Fibroblast of lung (primary cell): ENCODE measurements around the gene DSP. TPM values are rescaled to one million over a fixed set of nuclear protein-coding genes. Genes with fewer than 3 reads are reported as not detected.

ENCODE experiments used
- DNase-seq, 2 donors: peaks; one replicate each; pipeline versions ENCODE4 v3.0.0 to v3.0.0-alpha.2; 2010; ENCODE audit warnings: low read depth in 2 of 2
- H2AFZ ChIP-seq: 2 replicates; pipeline ENCODE4 v1.5.1; 2012; ENCODE audit warnings: low read length, control low read depth, inconsistent platforms
- H3K27ac ChIP-seq: 2 replicates; pipeline ENCODE4 v1.5.1; 2011; ENCODE audit warnings: low read length, control low read depth; ENCODE audit not compliant: insufficient read depth
- H3K27me3 ChIP-seq: 2 replicates; pipeline ENCODE4 v1.5.1; 2011; ENCODE audit warnings: mild to moderate bottlenecking, low read length; ENCODE audit not compliant: control insufficient read depth, insufficient read depth
- H3K36me3 ChIP-seq: 2 replicates; pipeline ENCODE4 v1.5.1; 2011; ENCODE audit warnings: low read length; ENCODE audit not compliant: control insufficient read depth, insufficient read depth
- H3K4me1 ChIP-seq: 2 replicates; pipeline ENCODE4 v1.5.1; 2011; ENCODE audit warnings: low read length; ENCODE audit not compliant: control insufficient read depth, insufficient read depth; ENCODE audit errors: extremely low read depth
- H3K4me2 ChIP-seq: 2 replicates; pipeline ENCODE4 v1.5.1; 2011; ENCODE audit warnings: low read length, control low read depth; ENCODE audit not compliant: insufficient read depth; ENCODE audit errors: extremely low read depth
- H3K4me3 ChIP-seq, 4 experiments: fragments of 200-600 bp in 1 of 4; sonication (generic) in 1 of 4; replicated peaks in 1 of 4; 2 replicates each; pipeline ENCODE4 v1.5.1; 2011 to 2016; ENCODE audit warnings: low read length in 4 of 4, low read depth in 3 of 4, mild to moderate bottlenecking in 3 of 4, control low read depth in 2 of 4, inconsistent platforms in 1 of 4, mixed read lengths in 1 of 4; ENCODE audit not compliant: insufficient read depth in 1 of 4; ENCODE audit errors: control extremely low read depth in 1 of 4
- H3K79me2 ChIP-seq: 2 replicates; pipeline ENCODE4 v1.5.1; 2012; ENCODE audit warnings: mild to moderate bottlenecking, low read length, inconsistent platforms; ENCODE audit not compliant: control insufficient read depth, insufficient read depth
- H3K9ac ChIP-seq: 2 replicates; pipeline ENCODE4 v1.5.1; 2011; ENCODE audit warnings: mild to moderate bottlenecking, low read length, control low read depth; ENCODE audit not compliant: insufficient read depth
- H3K9me3 ChIP-seq: 2 replicates; pipeline ENCODE4 v1.5.1; 2012; ENCODE audit warnings: low read depth, low read length; ENCODE audit not compliant: control insufficient read depth, insufficient read depth
- H4K20me1 ChIP-seq: 2 replicates; pipeline ENCODE4 v1.5.1; 2011; ENCODE audit warnings: low read length; ENCODE audit not compliant: control insufficient read depth, insufficient read depth; ENCODE audit errors: extremely low read depth
- CTCF ChIP-seq, 2 donors: IDR thresholded peaks in 1 of 2; conservative IDR thresholded peaks in 1 of 2; 1 replicate in 1 of 2; 2 replicates in 1 of 2; pipeline ENCODE4 v1.5.1; 2011 to 2012; ENCODE audit warnings: low read length in 2 of 2, control low read depth in 1 of 2, inconsistent platforms in 1 of 2, low read depth in 1 of 2, mild to moderate bottlenecking in 1 of 2
- EZH2 ChIP-seq: IDR thresholded peaks from 2 replicates; pipeline ENCODE4 v1.5.1; 2012; ENCODE audit warnings: low read length, control low read depth, mild to moderate bottlenecking; ENCODE audit errors: missing control alignments
- polyA plus RNA-seq, 2 donors: library from polyadenylated mRNA; depleted of rRNA in 1 of 2; stranded (reverse) in 1 of 2; unstranded in 1 of 2; fragments of >200 nt; gene quantifications; 2 replicates each; pipeline ENCODE4 v1.2.1, GENCODE V29; 2011 to 2012; ENCODE audit warnings: missing spikeins in 1 of 2
- total RNA-seq: library from RNA; depleted of rRNA; stranded (reverse); fragments of >200 nt; gene quantifications from 2 replicates; pipeline ENCODE4 v1.2.1, GENCODE V29; 2014

The DSP gene
- total and polyA plus RNA-seq, 2 donors (not counting 1 experiment from before 2014, with no cell fraction given), result 3.8 TPM; not detected in 1

- no peak overlapping the region for H3K4me3 ChIP-seq
- H3K4me1 ChIP-seq, result no peaks in the 10 kb centered on the region
- no peak for DNase-seq
- H3K27ac ChIP-seq, result no peak overlapping the region
- H3K79me2 ChIP-seq, result no peaks in the 10 kb centered on the region
- no peak overlapping the region for H3K4me2 ChIP-seq
- no peak overlapping the region for H3K9ac ChIP-seq
- H4K20me1 ChIP-seq, result peaks cover 1% of the 10 kb centered on the region
- TF ChIP-seq EZH2 (no peak), CTCF (conservative IDR thresholded peaks at IDR 0.05 in 1 of 2, IDR thresholded peaks at IDR 0.05 in 1 of 2; ENCODE audit: low read depth in 1 of 2, low read length in 2 of 2) (no peak)
- H3K27me3 ChIP-seq, result no peaks in the 10 kb centered on the region
- H3K9me3 ChIP-seq, result no peaks in the 10 kb centered on the region
- H3K36me3 ChIP-seq, result no peaks in the 10 kb centered on the region
- no peak overlapping the region for H2AFZ ChIP-seq
Observed at GRCh38 chr6:7526755-7527154, 14.7 kb upstream of the DSP start.

- peak in 1 of 2 donors; percentile 95 for DNase-seq
- no peak overlapping the region for H3K27ac ChIP-seq
Observed at GRCh38 chr6:7528565-7528964, 12.9 kb upstream of the DSP start.

GRCh38 chr6:7529141-7529540 lies 12.3 kb upstream of the DSP start:
- Histone ChIP-seq H3K9me3 (no peaks in the 10 kb centered on the region), H3K79me2 (no peaks in the 10 kb centered on the region), H2AFZ (no peak overlapping the region), H3K27ac (no peak overlapping the region), H3K9ac (no peak overlapping the region), H3K4me3 (no peak overlapping the region), H3K27me3 (no peaks in the 10 kb centered on the region), H3K4me2 (no peak overlapping the region), H3K4me1 (no peaks in the 10 kb centered on the region), H3K36me3 (no peaks in the 10 kb centered on the region), H4K20me1 (peaks cover 1% of the 10 kb centered on the region)
- TF ChIP-seq CTCF (conservative IDR thresholded peaks at IDR 0.05 in 1 of 2, IDR thresholded peaks at IDR 0.05 in 1 of 2; ENCODE audit: low read depth in 1 of 2, low read length in 2 of 2) (no peak), EZH2 (no peak)
- DNase-seq, result peak in 1 of 2 donors; percentile 18

More at GRCh38 chr6:7528565-7528964, 12.9 kb upstream of the DSP start:
- Histone ChIP-seq H3K4me2 (no peak overlapping the region), H3K4me1 (no peaks in the 10 kb centered on the region), H2AFZ (no peak overlapping the region), H3K27me3 (no peaks in the 10 kb centered on the region), H3K79me2 (no peaks in the 10 kb centered on the region), H4K20me1 (peaks cover 1% of the 10 kb centered on the region), H3K4me3 (no peak overlapping the region), H3K9me3 (no peaks in the 10 kb centered on the region), H3K9ac (no peak overlapping the region), H3K36me3 (no peaks in the 10 kb centered on the region)
- TF ChIP-seq CTCF (conservative IDR thresholded peaks at IDR 0.05 in 1 of 2, IDR thresholded peaks at IDR 0.05 in 1 of 2; ENCODE audit: low read depth in 1 of 2, low read length in 2 of 2) (no peak), EZH2 (no peak)
